ENCODE measurements around the gene CEACAM16.
"Not testable (repeated sequence)": the region's sequence is repeated elsewhere in the genome, so short reads cannot be mapped to it uniquely, and the experiment has no call there.

The CEACAM16 gene

GRCh38 chr19:44704982-44705381, 6.0 kb downstream of the CEACAM16 start:
- DNase-seq (ENCODE audit: low read depth, low spot score): no peak
- Histone ChIP-seq H3K4me3 (no peak overlapping the region), H3K9me3 (ENCODE audit: low read depth, low read length) (no peaks in the 10 kb centered on the region), H3K9ac (ENCODE audit: insufficient read length) (no peak overlapping the region), H3K36me3 (ENCODE audit: insufficient read depth, low read length) (no peaks in the 10 kb centered on the region), H3K27ac (no peak overlapping the region)
- no peak for TF ChIP-seq FOXP2 (optimal IDR thresholded peaks at IDR 0.05; ENCODE audit: control extremely low read depth, extremely low read length, insufficient read depth)
- TF ChIP-seq POLR2AphosphoS5 (IDR thresholded peaks at IDR 0.05; ENCODE audit: borderline replicate concordance, low read depth, low read length): no peak

GRCh38 chr19:44705502-44706010, 6.6 kb downstream of the CEACAM16 start:
- H3K9me3 ChIP-seq (ENCODE audit: low read depth, low read length): no peaks in the 10 kb centered on the region
- no peak overlapping the region for H3K4me3 ChIP-seq
- H3K27ac ChIP-seq: no peak overlapping the region
- no peak overlapping the region for H3K9ac ChIP-seq (ENCODE audit: insufficient read length)
- no peak for DNase-seq (ENCODE audit: low read depth, low spot score)
- no peak for TF ChIP-seq POLR2AphosphoS5 (IDR thresholded peaks at IDR 0.05; ENCODE audit: borderline replicate concordance, low read depth, low read length)
- TF ChIP-seq EZH2 (IDR thresholded peaks at IDR 0.05): no peak
- no peak for TF ChIP-seq FOXP2 (optimal IDR thresholded peaks at IDR 0.05; ENCODE audit: control extremely low read depth, extremely low read length, insufficient read depth)
- no peaks in the 10 kb centered on the region for H3K36me3 ChIP-seq (ENCODE audit: insufficient read depth, low read length)

GRCh38 chr19:44706506-44707236, 7.7 kb downstream of the CEACAM16 start:
- H3K36me3 ChIP-seq (ENCODE audit: insufficient read depth, low read length): no peaks in the 10 kb centered on the region
- no peaks in the 10 kb centered on the region for H3K9me3 ChIP-seq (ENCODE audit: low read depth, low read length)
- no peak overlapping the region for H3K27ac ChIP-seq
- DNase-seq (ENCODE audit: low read depth, low spot score): no peak
- no peak overlapping the region for H3K9ac ChIP-seq (ENCODE audit: insufficient read length)
- TF ChIP-seq POLR2AphosphoS5 (IDR thresholded peaks at IDR 0.05; ENCODE audit: borderline replicate concordance, low read depth, low read length) (no peak), EZH2 (IDR thresholded peaks at IDR 0.05) (no peak), FOXP2 (optimal IDR thresholded peaks at IDR 0.05; ENCODE audit: control extremely low read depth, extremely low read length, insufficient read depth) (no peak)
- no peak overlapping the region for H3K4me3 ChIP-seq

DNA sequence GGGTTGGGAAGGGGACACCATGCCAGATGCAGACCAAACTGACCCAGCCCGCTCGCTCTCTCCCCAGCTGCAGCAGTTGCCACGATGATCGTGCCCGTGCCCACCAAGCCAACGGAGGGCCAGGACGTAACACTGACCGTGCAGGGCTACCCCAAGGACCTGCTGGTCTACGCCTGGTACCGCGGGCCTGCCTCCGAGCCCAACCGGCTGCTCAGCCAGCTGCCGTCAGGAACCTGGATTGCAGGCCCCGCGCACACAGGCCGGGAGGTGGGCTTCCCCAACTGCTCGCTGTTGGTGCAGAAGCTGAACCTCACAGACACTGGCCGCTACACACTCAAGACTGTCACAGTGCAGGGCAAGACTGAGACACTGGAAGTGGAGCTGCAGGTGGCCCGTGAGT, 8.8 kb downstream of the CEACAM16 start:
- no peak for DNase-seq (ENCODE audit: low read depth, low spot score)
- no peaks in the 10 kb centered on the region for H3K9me3 ChIP-seq (ENCODE audit: low read depth, low read length)
- H3K27ac ChIP-seq: no peak overlapping the region
- no peaks in the 10 kb centered on the region for H3K36me3 ChIP-seq (ENCODE audit: insufficient read depth, low read length)
- H3K9ac ChIP-seq (ENCODE audit: insufficient read length): no peak overlapping the region
- TF ChIP-seq POLR2AphosphoS5 (IDR thresholded peaks at IDR 0.05; ENCODE audit: borderline replicate concordance, low read depth, low read length) (no peak), FOXP2 (optimal IDR thresholded peaks at IDR 0.05; ENCODE audit: control extremely low read depth, extremely low read length, insufficient read depth) (no peak), EZH2 (IDR thresholded peaks at IDR 0.05) (no peak)
- H3K4me3 ChIP-seq: no peak overlapping the region

- no peak for DNase-seq (ENCODE audit: low read depth, low spot score)
Observed at GRCh38 chr19:44708940-44709339, 10.0 kb downstream of the CEACAM16 start.

GRCh38 chr19:44709434-44710266, 10.7 kb downstream of the CEACAM16 start:
- not testable (repeated sequence) for H3K9ac ChIP-seq (ENCODE audit: insufficient read length); H3K36me3 ChIP-seq (ENCODE audit: insufficient read depth, low read length); H3K27ac ChIP-seq; H3K9me3 ChIP-seq (ENCODE audit: low read depth, low read length); DNase-seq (ENCODE audit: low read depth, low spot score); H3K4me3 ChIP-seq

More at GRCh38 chr19:44708940-44709339, 10.0 kb downstream of the CEACAM16 start:
- Histone ChIP-seq H3K27ac (no peak overlapping the region), H3K9ac (ENCODE audit: insufficient read length) (no peak overlapping the region), H3K36me3 (ENCODE audit: insufficient read depth, low read length) (no peaks in the 10 kb centered on the region), H3K4me3 (no peak overlapping the region), H3K9me3 (ENCODE audit: low read depth, low read length) (no peaks in the 10 kb centered on the region)
- TF ChIP-seq POLR2AphosphoS5 (IDR thresholded peaks at IDR 0.05; ENCODE audit: borderline replicate concordance, low read depth, low read length): no peak
- no peak for TF ChIP-seq EZH2 (IDR thresholded peaks at IDR 0.05)
- TF ChIP-seq FOXP2 (optimal IDR thresholded peaks at IDR 0.05; ENCODE audit: control extremely low read depth, extremely low read length, insufficient read depth): no peak

DNA sequence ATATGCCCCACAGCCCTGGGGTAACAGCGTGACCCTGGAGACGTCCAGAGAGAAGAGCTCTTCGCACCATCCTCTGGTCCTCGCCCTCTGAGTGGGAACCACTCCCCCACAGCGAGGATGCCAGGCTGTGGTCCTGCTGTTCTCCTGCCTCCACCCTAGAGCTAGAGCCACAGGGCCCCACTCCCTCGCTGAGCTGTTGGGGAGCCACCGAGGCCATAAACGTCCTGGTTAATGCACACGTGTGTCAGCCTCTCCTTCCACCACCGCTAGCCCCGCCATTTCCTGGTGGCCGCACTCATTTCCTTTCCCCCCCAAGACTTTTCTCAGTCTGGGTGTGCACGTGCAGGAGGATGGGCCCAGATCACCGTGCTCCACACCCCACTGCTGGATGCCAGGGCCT, 11.5 kb downstream of the CEACAM16 start:
- Histone ChIP-seq H3K27ac (no peak overlapping the region), H3K9me3 (ENCODE audit: low read depth, low read length) (no peaks in the 10 kb centered on the region), H3K4me3 (no peak overlapping the region), H3K9ac (ENCODE audit: insufficient read length) (no peak overlapping the region), H3K36me3 (ENCODE audit: insufficient read depth, low read length) (no peaks in the 10 kb centered on the region)
- TF ChIP-seq POLR2AphosphoS5 (IDR thresholded peaks at IDR 0.05; ENCODE audit: borderline replicate concordance, low read depth, low read length) (no peak), EZH2 (IDR thresholded peaks at IDR 0.05) (no peak), FOXP2 (optimal IDR thresholded peaks at IDR 0.05; ENCODE audit: control extremely low read depth, extremely low read length, insufficient read depth) (no peak)
- DNase-seq (ENCODE audit: low read depth, low spot score): no peak

DNA sequence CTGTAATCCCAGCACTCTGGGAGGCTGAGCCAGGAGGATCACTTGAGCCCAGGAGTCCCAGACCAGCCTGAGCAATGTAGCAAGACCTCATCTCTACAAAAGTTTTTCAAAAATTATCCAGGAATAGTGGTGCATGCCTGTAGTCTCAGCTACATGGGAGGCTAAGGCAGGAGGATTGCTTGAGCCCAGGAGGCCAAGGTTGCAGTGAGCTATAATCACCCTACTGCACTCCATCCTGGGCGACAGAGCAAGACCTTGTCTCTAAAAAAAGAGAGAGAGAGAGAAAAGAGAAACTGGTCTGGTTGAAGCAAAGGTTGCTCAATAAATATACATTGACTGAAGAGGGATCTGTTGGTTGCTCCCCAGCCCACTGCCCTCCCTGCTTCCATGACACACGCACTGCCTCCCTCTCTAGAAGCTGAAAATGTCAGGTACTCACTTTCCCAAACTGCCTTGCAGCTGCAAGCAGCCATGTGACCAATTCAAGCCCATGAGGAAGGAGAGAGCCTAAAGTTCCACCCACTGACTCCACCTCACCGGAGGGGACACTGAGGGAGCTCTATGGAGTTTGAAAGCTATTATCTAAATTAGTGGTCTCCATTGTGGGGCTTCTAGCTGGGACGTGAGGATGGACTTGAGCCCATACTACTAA, 14.0 kb downstream of the CEACAM16 start:
- Histone ChIP-seq H3K4me3 (no peak overlapping the region), H3K9me3 (ENCODE audit: low read depth, low read length) (no peaks in the 10 kb centered on the region), H3K27ac (no peak overlapping the region), H3K9ac (ENCODE audit: insufficient read length) (no peak overlapping the region), H3K36me3 (ENCODE audit: insufficient read depth, low read length) (no peaks in the 10 kb centered on the region)
- TF ChIP-seq POLR2AphosphoS5 (IDR thresholded peaks at IDR 0.05; ENCODE audit: borderline replicate concordance, low read depth, low read length) (no peak), EZH2 (IDR thresholded peaks at IDR 0.05) (no peak), FOXP2 (optimal IDR thresholded peaks at IDR 0.05; ENCODE audit: control extremely low read depth, extremely low read length, insufficient read depth) (no peak)
- DNase-seq (ENCODE audit: low read depth, low spot score): no peak

Data from SK-N-MC (cell line).